H1 (cell line): Measurements from ENCODE around the gene PPP1R1C.

ENCODE experiments used
- CHD1 ChIP-seq: IDR thresholded peaks from 2 replicates; pipeline ENCODE4 v1.6.1; 2012; ENCODE audit warnings: low read depth, low read length, improper control_type of control experiment
- CHD2 ChIP-seq: IDR thresholded peaks from 2 replicates; pipeline ENCODE4 v1.6.1; 2012; ENCODE audit warnings: low read length, improper control_type of control experiment
- EP300 ChIP-seq, 2 experiments: IDR thresholded peaks; 1 replicate in 1 of 2; 2 replicates in 1 of 2; pipeline ENCODE4 v1.6.1; 2011 to 2012; ENCODE audit warnings: low read depth in 2 of 2, low read length in 2 of 2, mild to moderate bottlenecking in 2 of 2, borderline replicate concordance in 1 of 2, inconsistent platforms in 1 of 2, moderate library complexity in 1 of 2
- JUN ChIP-seq: IDR thresholded peaks from 2 replicates; pipeline ENCODE4 v1.6.1; 2011; ENCODE audit warnings: low read depth, mild to moderate bottlenecking, improper control_type of control experiment, low read length
- MAX ChIP-seq: IDR thresholded peaks from 2 replicates; pipeline ENCODE4 v1.6.1; 2012; ENCODE audit warnings: inconsistent platforms
- NANOG ChIP-seq: IDR thresholded peaks from 2 replicates; pipeline ENCODE4 v1.6.1; 2011; ENCODE audit warnings: low read length, low read depth, mild to moderate bottlenecking, inconsistent platforms; ENCODE audit not compliant: insufficient read depth, poor library complexity, severe bottlenecking
- SIN3A ChIP-seq, 2 experiments: IDR thresholded peaks in 1 of 2; conservative IDR thresholded peaks in 1 of 2; 2 replicates each; pipeline ENCODE4 v1.6.1; 2011 to 2012; ENCODE audit warnings: low read length in 2 of 2, improper control_type of control experiment in 1 of 2, low read depth in 1 of 2, mild to moderate bottlenecking in 1 of 2
- SRF ChIP-seq: IDR thresholded peaks from 2 replicates; pipeline ENCODE4 v1.6.1; 2011; ENCODE audit warnings: mild to moderate bottlenecking, low read depth, low read length, moderate library complexity
- USF2 ChIP-seq: IDR thresholded peaks from 2 replicates; pipeline ENCODE4 v1.6.1; 2011; ENCODE audit warnings: low read length, improper control_type of control experiment

- no peak for TF ChIP-seq NANOG
- TF ChIP-seq CHD2, result no peak
- no peak for TF ChIP-seq EP300 (IDR thresholded peaks at IDR 0.05; ENCODE audit: borderline replicate concordance in 1 of 2, low read depth in 2 of 2, low read length in 2 of 2)
- no peak for TF ChIP-seq MAX
- no peak for TF ChIP-seq SIN3A (conservative IDR thresholded peaks at IDR 0.05 in 1 of 2, IDR thresholded peaks at IDR 0.05 in 1 of 2; ENCODE audit: low read depth in 1 of 2, low read length in 2 of 2)
- no peak for TF ChIP-seq SRF
- no peak for TF ChIP-seq USF2
- no peak for TF ChIP-seq CHD1
- no peak for TF ChIP-seq JUN
Measured at GRCh38 chr2:181970160-181970794, 15.4 kb upstream of the PPP1R1C start.
